AG04449 (cell line): Measurements from ENCODE around the gene KIDINS220.

Experiments used
- CTCF ChIA-PET: fragments of 350-600 bp; formaldehyde crosslinking; extraction: SDS; loops from one replicate; lab custom pipeline; 2021; ENCODE audit warnings: antibody characterized with exemption; lab: Yijun Ruan, JAX
- POLR2A ChIA-PET: fragments of 400-600, 350-600 bp; formaldehyde crosslinking; extraction: SDS; loops from one replicate; lab custom pipeline; 2020; ENCODE audit warnings: antibody characterized with exemption, inconsistent platforms; lab: Yijun Ruan, JAX
- DNase-seq: peaks from one replicate; pipeline ENCODE4 v3.0.0-alpha.2; 2010; ENCODE audit warnings: low read depth, low spot score
- H3K4me3 ChIP-seq: 2 replicates; pipeline ENCODE4 v1.5.1; 2011; ENCODE audit warnings: low read depth, mild to moderate bottlenecking, control low read depth, low read length
- TF ChIP-seq, protein P1 (sequence below): IDR thresholded peaks from one replicate; pipeline ENCODE4 v1.5.1; 2011; ENCODE audit warnings: mild to moderate bottlenecking, moderate library complexity, low read length, control low read depth, inconsistent platforms; ENCODE audit not compliant: insufficient read depth; ENCODE audit errors: missing control alignments

The KIDINS220 gene

DNA sequence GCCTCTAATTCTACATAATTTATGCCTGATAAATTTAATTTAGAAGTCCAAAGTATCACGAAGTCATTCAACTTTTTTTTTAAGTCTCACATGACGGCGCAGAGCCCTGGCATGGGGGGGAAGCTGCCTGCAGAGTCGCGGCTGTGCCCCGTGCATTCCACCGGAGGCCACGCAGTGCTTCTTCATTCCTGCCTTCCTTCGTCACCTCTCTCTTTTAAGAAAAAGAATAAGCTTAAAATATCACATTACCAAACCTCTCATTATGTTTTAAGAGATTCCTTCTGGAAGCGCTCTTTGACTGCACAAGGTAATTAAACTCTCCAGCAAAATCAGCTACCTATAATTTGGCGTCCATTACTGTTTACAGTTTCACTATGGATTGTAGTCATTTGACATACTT, 20.3 kb upstream of the KIDINS220 start:
- no peak for DNase-seq
- TF ChIP-seq, protein P1, sequence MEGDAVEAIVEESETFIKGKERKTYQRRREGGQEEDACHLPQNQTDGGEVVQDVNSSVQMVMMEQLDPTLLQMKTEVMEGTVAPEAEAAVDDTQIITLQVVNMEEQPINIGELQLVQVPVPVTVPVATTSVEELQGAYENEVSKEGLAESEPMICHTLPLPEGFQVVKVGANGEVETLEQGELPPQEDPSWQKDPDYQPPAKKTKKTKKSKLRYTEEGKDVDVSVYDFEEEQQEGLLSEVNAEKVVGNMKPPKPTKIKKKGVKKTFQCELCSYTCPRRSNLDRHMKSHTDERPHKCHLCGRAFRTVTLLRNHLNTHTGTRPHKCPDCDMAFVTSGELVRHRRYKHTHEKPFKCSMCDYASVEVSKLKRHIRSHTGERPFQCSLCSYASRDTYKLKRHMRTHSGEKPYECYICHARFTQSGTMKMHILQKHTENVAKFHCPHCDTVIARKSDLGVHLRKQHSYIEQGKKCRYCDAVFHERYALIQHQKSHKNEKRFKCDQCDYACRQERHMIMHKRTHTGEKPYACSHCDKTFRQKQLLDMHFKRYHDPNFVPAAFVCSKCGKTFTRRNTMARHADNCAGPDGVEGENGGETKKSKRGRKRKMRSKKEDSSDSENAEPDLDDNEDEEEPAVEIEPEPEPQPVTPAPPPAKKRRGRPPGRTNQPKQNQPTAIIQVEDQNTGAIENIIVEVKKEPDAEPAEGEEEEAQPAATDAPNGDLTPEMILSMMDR: no peak
- POLR2A ChIA-PET: no interaction called here
- H3K4me3 ChIP-seq: no peak overlapping the region
- CTCF ChIA-PET: interaction anchor here (1.1 to 1.3 kb wide), 2 partner anchors 11 to 15 kb away, joined by 4 read pairs; no protein-coding TSS in a partner anchor

DNA sequence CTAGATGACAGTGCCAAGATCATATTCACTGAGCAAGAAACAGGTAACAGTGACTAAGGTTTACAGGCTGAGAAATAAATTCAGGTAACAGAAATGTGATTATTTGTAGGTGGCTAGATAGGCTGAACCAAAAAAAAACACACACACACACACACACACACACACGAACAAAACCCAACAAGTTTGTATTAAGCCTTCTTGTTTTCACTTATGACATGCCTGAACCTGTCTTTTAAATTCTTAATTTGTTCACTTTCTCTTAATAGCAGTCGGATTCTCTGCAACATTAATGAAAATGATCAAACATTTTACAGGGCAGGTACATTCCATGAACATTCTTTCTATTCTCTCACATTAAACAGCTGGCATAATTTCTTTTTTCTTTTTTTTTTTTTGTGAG, 18.8 kb upstream of the KIDINS220 start:
- CTCF ChIA-PET: no interaction called here

DNA sequence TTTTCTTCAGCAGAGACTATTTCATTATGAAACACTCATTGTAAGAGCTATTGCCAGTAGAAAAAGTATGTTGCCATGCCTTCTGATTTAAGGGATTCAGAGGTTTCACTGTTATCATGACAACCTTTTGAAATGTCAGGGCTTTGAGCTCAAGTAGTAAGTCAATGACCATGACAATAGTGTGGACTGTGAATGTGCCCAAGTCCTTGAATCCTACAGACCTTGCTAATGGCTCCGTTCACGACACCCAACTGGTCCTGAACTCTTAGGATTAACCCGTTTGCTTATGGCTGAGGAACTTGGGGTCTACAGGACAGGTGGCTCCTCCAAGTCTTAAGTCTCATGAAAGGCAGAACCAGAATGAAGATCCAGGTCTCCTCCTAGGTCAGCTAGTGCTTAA, 17.6 kb upstream of the KIDINS220 start:
- ChIA-PET CTCF (interaction anchor here (0.6 to 1.1 kb wide), 3 partner anchors 10 to 19 kb away, joined by 3 to 4 read pairs (median 4); no protein-coding TSS in a partner anchor), POLR2A (no interaction called here)
- TF ChIP-seq, protein P1: no peak

More for the DNA sequence above, 18.8 kb upstream of the KIDINS220 start:
- TF ChIP-seq, protein P1: no peak
- DNase-seq: no peak
- POLR2A ChIA-PET: no interaction called here
- H3K4me3 ChIP-seq: no peak overlapping the region

DNA sequence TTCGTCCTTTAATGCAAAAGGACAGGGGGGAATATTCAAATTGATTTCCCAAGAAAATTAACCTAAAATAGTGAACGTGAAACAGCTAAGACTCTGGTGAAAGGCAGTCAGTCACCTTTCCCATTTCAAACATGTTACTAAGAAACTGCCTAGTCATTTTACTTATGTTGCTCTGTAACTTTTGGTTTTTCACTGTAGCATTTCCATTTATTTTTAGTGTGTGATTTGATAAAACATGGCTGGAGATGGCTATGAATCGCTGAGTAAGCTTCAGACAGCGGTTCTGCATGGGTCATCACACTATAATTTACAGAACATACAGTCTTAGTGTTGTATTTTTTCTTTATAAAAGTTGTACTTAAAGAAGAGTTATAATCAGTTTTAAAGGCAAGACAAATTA, 16.0 kb upstream of the KIDINS220 start:
- no peak overlapping the region for H3K4me3 ChIP-seq
- no peak for DNase-seq
- CTCF ChIA-PET: interaction anchor here (1.1 kb wide), 1 partner anchor 21 kb away, joined by 3 read pairs; no protein-coding TSS in a partner anchor
- TF ChIP-seq, protein P1: no peak
- POLR2A ChIA-PET: no interaction called here

More for the DNA sequence above, 17.6 kb upstream of the KIDINS220 start:
- H3K4me3 ChIP-seq: no peak overlapping the region
- DNase-seq: no peak

DNA sequence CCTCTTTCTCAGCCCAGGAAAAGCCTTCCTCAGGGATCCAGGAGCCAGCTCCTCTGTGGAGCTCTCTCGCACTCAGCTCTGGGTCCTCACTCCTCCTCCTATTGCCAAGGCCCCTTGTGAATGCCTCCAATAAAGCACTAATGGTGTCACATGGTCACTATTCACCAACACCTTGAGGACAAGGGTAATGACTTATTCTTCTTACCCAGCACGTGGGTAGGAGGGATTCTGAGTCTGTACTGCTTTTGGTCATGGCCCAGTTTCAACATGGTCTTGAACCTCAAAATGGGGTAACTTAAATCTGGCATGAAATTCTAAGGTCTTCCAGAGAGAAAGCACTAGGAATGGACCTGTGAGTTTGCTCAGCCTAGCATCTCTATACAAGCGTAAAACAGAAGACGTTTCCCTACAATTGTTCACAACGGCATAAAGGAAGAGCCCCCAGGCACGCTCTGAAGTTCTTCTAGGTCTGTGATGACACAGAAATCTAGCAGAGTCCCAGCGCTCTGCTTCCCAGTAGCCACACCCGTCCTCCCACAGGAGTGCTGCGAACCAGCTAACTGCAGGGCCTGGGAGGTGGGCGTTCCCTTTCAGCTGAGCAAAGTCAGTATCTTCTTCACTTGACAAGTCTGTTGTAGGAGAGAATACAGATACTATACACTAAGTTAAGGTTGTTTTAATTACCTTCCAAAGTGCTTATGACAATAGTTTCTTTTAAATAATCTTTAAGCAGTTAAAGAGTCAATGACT, 14.6 kb upstream of the KIDINS220 start:
- POLR2A ChIA-PET: no interaction called here
- no peak overlapping the region for H3K4me3 ChIP-seq
- DNase-seq: no peak
- CTCF ChIA-PET: interaction anchor here (1.0 to 1.5 kb wide), 2 partner anchors 11 to 519 kb away, joined by 3 to 5 read pairs; no protein-coding TSS in a partner anchor
- TF ChIP-seq, protein P1: no peak

DNA sequence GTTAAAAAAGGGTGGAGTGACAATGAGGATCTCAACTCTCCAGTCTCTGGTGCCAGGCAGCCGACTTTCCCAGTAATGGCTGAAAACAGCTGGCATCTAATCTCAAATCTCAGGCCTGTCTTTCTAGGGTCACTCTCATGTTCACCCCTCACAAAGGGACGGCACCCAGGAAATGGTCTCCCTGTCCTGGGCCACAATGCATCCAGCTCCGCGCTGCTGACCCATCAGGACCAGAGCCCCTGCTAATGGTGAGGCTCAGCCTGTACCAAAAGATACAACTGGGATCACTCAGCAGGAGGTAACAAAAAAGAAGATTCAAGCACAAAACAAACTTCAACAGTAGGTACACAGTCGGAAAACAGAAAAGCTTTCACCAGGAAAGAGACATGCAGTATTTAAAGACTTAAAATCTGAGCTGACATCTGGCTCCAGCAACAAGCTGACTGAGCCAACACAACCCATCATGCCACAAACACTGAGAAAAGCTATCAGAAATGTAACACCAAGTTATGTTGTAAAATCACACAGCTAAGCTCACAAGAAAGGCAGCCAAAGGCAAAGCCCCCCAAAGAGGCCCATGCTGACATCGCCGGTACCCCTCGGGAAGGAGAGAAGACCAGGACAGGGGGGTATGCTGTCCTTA, 13.6 kb upstream of the KIDINS220 start:
- TF ChIP-seq, protein P1: no peak
- no peak for DNase-seq
- no peak overlapping the region for H3K4me3 ChIP-seq
- POLR2A ChIA-PET: no interaction called here
- CTCF ChIA-PET: interaction anchor here (1.0 to 1.5 kb wide), 4 partner anchors 12 to 520 kb away, joined by 3 to 5 read pairs (median 4); no protein-coding TSS in a partner anchor
